ENCODE data around the gene PIGR. TPM values are rescaled to one million over a fixed set of nuclear protein-coding genes. Genes with fewer than 3 reads are reported as not detected.

Gene PIGR
- total and polyA plus RNA-seq, 2 experiments from 2014 or later = not detected

GRCh38 chr1:206949641-206950040 lies 3.4 kb upstream of the PIGR start:
- no peak overlapping the region for H3K4me3 ChIP-seq
- H3K36me3 ChIP-seq = no peaks in the 10 kb centered on the region
- H3K27me3 ChIP-seq = no peaks in the 10 kb centered on the region
- H3K4me1 ChIP-seq (ENCODE audit: low read depth) = peaks cover 3% of the 10 kb centered on the region
- H3K9me3 ChIP-seq (ENCODE audit: low read depth) = no peaks in the 10 kb centered on the region
- H3K27ac ChIP-seq = no peak overlapping the region
- TF ChIP-seq CTCF (IDR thresholded peaks at IDR 0.05; ENCODE audit: low read depth, low read length) = no peak
- no peak for DNase-seq (ENCODE audit: low read depth in 1 of 2, low spot score in 1 of 2)

GRCh38 chr1:206949208-206949607 lies 2.9 kb upstream of the PIGR start:
- Histone ChIP-seq H3K9me3 (ENCODE audit: low read depth) (no peaks in the 10 kb centered on the region), H3K27me3 (no peaks in the 10 kb centered on the region), H3K36me3 (no peaks in the 10 kb centered on the region), H3K4me1 (ENCODE audit: low read depth) (peaks cover 1% of the 10 kb centered on the region), H3K27ac (no peak overlapping the region), H3K4me3 (no peak overlapping the region)
- no peak for TF ChIP-seq CTCF (IDR thresholded peaks at IDR 0.05; ENCODE audit: low read depth, low read length)
- DNase-seq (ENCODE audit: low read depth in 1 of 2, low spot score in 1 of 2) = no peak

- DNase-seq (ENCODE audit: low read depth in 1 of 2, low spot score in 1 of 2) = no peak
- H3K27me3 ChIP-seq = no peaks in the 10 kb centered on the region
- H3K36me3 ChIP-seq = no peaks in the 10 kb centered on the region
- H3K27ac ChIP-seq = no peak overlapping the region
- H3K4me1 ChIP-seq (ENCODE audit: low read depth) = peaks cover 2% of the 10 kb centered on the region
- H3K4me3 ChIP-seq = no peak overlapping the region
- TF ChIP-seq CTCF (IDR thresholded peaks at IDR 0.05; ENCODE audit: low read depth, low read length) = no peak
- no peaks in the 10 kb centered on the region for H3K9me3 ChIP-seq (ENCODE audit: low read depth)
Observed at GRCh38 chr1:206947255-206947654, 989 bp upstream of the PIGR start.

GRCh38 chr1:206945779-206946178 lies 487 bp downstream of the PIGR start:
- H3K4me3 ChIP-seq = no peak overlapping the region
- H3K27ac ChIP-seq = no peak overlapping the region
- DNase-seq (ENCODE audit: low read depth in 1 of 2, low spot score in 1 of 2) = no peak
- no peaks in the 10 kb centered on the region for H3K27me3 ChIP-seq
- peaks cover 14% of the 10 kb centered on the region for H3K4me1 ChIP-seq (ENCODE audit: low read depth)
- H3K36me3 ChIP-seq = no peaks in the 10 kb centered on the region
- no peaks in the 10 kb centered on the region for H3K9me3 ChIP-seq (ENCODE audit: low read depth)
- no peak for TF ChIP-seq CTCF (IDR thresholded peaks at IDR 0.05; ENCODE audit: low read depth, low read length)

- no peaks in the 10 kb centered on the region for H3K27me3 ChIP-seq
- DNase-seq (ENCODE audit: low read depth in 1 of 2, low spot score in 1 of 2) = no peak
- TF ChIP-seq CTCF (IDR thresholded peaks at IDR 0.05; ENCODE audit: low read depth, low read length) = no peak
- H3K4me1 ChIP-seq (ENCODE audit: low read depth) = peaks cover 14% of the 10 kb centered on the region
- H3K27ac ChIP-seq = no peak overlapping the region
- no peaks in the 10 kb centered on the region for H3K9me3 ChIP-seq (ENCODE audit: low read depth)
- H3K4me3 ChIP-seq = no peak overlapping the region
- no peaks in the 10 kb centered on the region for H3K36me3 ChIP-seq
Observed at GRCh38 chr1:206944703-206945102, 1.6 kb downstream of the PIGR start.

Measured in cardiac muscle cell (in vitro differentiated cells and primary cell).